Caco-2 (cell line): ENCODE results near the gene ALK. TPM values are rescaled to one million over a fixed set of nuclear protein-coding genes. Genes with fewer than 3 reads are reported as not detected.
"Not testable (repeated sequence)": the region's sequence is repeated elsewhere in the genome, so short reads cannot be mapped to it uniquely, and the experiment has no call there.

Experiments
- BruUV-seq: library from RNA; stranded (reverse); fragments of 400-500 nt; replicated peaks from 2 replicates; lab custom pipeline; 2021; lab: Mats Ljungman, UMichigan
- CTCF ChIA-PET: fragments of 300-600 bp; sonication (Branson Sonifier 250); formaldehyde crosslinking; loops from one replicate; lab custom pipeline; 2022; ENCODE audit warnings: antibody characterized with exemption; lab: Charles Lee
- POLR2A ChIA-PET: fragments of 300-600 bp; sonication (Branson Sonifier 250); formaldehyde crosslinking; loops from one replicate; lab custom pipeline; 2022; ENCODE audit warnings: antibody characterized with exemption; lab: Charles Lee
- DNase-seq, 2 experiments: peaks; one replicate each; pipeline versions ENCODE4 v3.0.0 to v3.0.0-alpha.2; 2020 to 2022
- H3K27me3 ChIP-seq: replicated peaks from 2 replicates; pipeline ENCODE4 v1.6.0; 2011; ENCODE audit warnings: low read length; ENCODE audit not compliant: control insufficient read depth, insufficient read depth
- H3K36me3 ChIP-seq: 2 replicates; pipeline ENCODE4 v1.5.1; 2011; ENCODE audit warnings: low read length; ENCODE audit not compliant: control insufficient read depth, insufficient read depth
- H3K4me1 ChIP-seq: fragments of 250-450 bp; sonication (Bioruptor Pico); 2 replicates; pipeline ENCODE4 v1.5.1; 2020; ENCODE audit warnings: mild to moderate bottlenecking
- H3K4me3 ChIP-seq: 2 replicates; pipeline ENCODE4 v1.5.1; 2011; ENCODE audit warnings: low read depth, mild to moderate bottlenecking, control low read depth, low read length
- H3K9me3 ChIP-seq: fragments of 250-450 bp; sonication (Bioruptor Pico); 2 replicates; pipeline ENCODE4 v1.5.1; 2020; ENCODE audit warnings: mild to moderate bottlenecking, moderate library complexity
- H3K27ac Mint-ChIP-seq: one replicate; pipeline ENCODE4 v1.8.0; 2022; ENCODE audit warnings: mixed read lengths; ENCODE audit not compliant: unreplicated experiment
- H3K27me3 Mint-ChIP-seq: one replicate; pipeline ENCODE4 v1.8.0; 2022; ENCODE audit warnings: mixed read lengths; ENCODE audit not compliant: insufficient read depth, unreplicated experiment
- H3K36me3 Mint-ChIP-seq: one replicate; pipeline ENCODE4 v1.8.0; 2022; ENCODE audit warnings: mild to moderate bottlenecking, mixed read lengths; ENCODE audit not compliant: insufficient read depth, unreplicated experiment
- H3K4me1 Mint-ChIP-seq: one replicate; pipeline ENCODE4 v1.8.0; 2022; ENCODE audit warnings: low read depth, mixed read lengths; ENCODE audit not compliant: unreplicated experiment
- H3K4me3 Mint-ChIP-seq: one replicate; pipeline ENCODE4 v1.8.0; 2022; ENCODE audit warnings: mild to moderate bottlenecking, moderate library complexity, mixed read lengths; ENCODE audit not compliant: unreplicated experiment
- H3K9me3 Mint-ChIP-seq: one replicate; pipeline ENCODE4 v1.8.0; 2022; ENCODE audit warnings: mixed read lengths; ENCODE audit not compliant: unreplicated experiment
- CTCF ChIP-seq, 2 experiments: fragments of 200-600 bp in 1 of 2; IDR thresholded peaks; 1 replicate in 1 of 2; 2 replicates in 1 of 2; pipeline versions ENCODE4 v1.5.1 to v1.8.0; 2011 to 2022; ENCODE audit warnings: antibody characterized with exemption in 1 of 2, control low read depth in 1 of 2, inconsistent platforms in 1 of 2, low read depth in 1 of 2, low read length in 1 of 2, mild to moderate bottlenecking in 1 of 2, moderate library complexity in 1 of 2; ENCODE audit not compliant: insufficient read depth in 1 of 2, severe bottlenecking in 1 of 2, unreplicated experiment in 1 of 2
- intact Hi-C: fragments of 100-400 bp; cut with micrococcal nuclease; formaldehyde crosslinking; loops from one replicate; pipeline ENCODE4 v1.10.0; 2022; ENCODE audit not compliant: unreplicated experiment
- total RNA-seq: library from RNA; stranded (reverse); gene quantifications from 2 replicates; pipeline ENCODE4 v1.2.3, GENCODE V29; 2022

The ALK gene
- total RNA-seq, 1 experiment from 2014 or later, result 0.11 TPM

- H3K9me3 ChIP-seq, result no peaks in the 10 kb centered on the region
- no peaks in the 10 kb centered on the region for H3K4me1 Mint-ChIP-seq
- H3K27me3 Mint-ChIP-seq, result peaks cover 11% of the 10 kb centered on the region
- H3K27me3 ChIP-seq, result no peaks in the 10 kb centered on the region; the same call in 1 of the 2 replicates
- BruUV-seq, result no TSS peak
- H3K36me3 Mint-ChIP-seq, result no peaks in the 10 kb centered on the region
- POLR2A ChIA-PET, result no interaction called here
- H3K9me3 Mint-ChIP-seq, result no peaks in the 10 kb centered on the region
- H3K4me3 Mint-ChIP-seq, result no peak overlapping the region
- no peaks in the 10 kb centered on the region for H3K36me3 ChIP-seq
- CTCF ChIA-PET, result interaction anchor here (0.8 kb wide), 1 partner anchor 50 kb away, joined by 3 read pairs; no protein-coding TSS in a partner anchor
- no peaks in the 10 kb centered on the region for H3K4me1 ChIP-seq
- intact Hi-C loops, result no loop called here
- H3K27ac Mint-ChIP-seq, result no peak overlapping the region
- H3K4me3 ChIP-seq, result no peak overlapping the region
- no peak for TF ChIP-seq CTCF (IDR thresholded peaks at IDR 0.05; ENCODE audit: insufficient read depth in 1 of 2, low read depth in 1 of 2, low read length in 1 of 2, severe bottlenecking in 1 of 2, unreplicated experiment in 1 of 2)
- DNase-seq, result no peak
Observed at GRCh38 chr2:29831560-29831959, 89.8 kb downstream of the ALK start.

- no peak for DNase-seq
- Mint-ChIP-seq H3K4me3 (no peak overlapping the region), H3K9me3 (no peaks in the 10 kb centered on the region), H3K36me3 (no peaks in the 10 kb centered on the region), H3K27ac (no peak overlapping the region), H3K27me3 (peaks cover 17% of the 10 kb centered on the region), H3K4me1 (no peaks in the 10 kb centered on the region)
- Histone ChIP-seq H3K9me3 (no peaks in the 10 kb centered on the region), H3K4me3 (no peak overlapping the region), H3K36me3 (no peaks in the 10 kb centered on the region), H3K4me1 (no peaks in the 10 kb centered on the region), H3K27me3 (no peaks in the 10 kb centered on the region; the same call in 1 of the 2 replicates)
- intact Hi-C loops, result no loop called here
- BruUV-seq, result no TSS peak
- TF ChIP-seq CTCF (IDR thresholded peaks at IDR 0.05; ENCODE audit: insufficient read depth in 1 of 2, low read depth in 1 of 2, low read length in 1 of 2, severe bottlenecking in 1 of 2, unreplicated experiment in 1 of 2), result no peak
- CTCF ChIA-PET, result no interaction called here
- POLR2A ChIA-PET, result no interaction called here
Observed at GRCh38 chr2:29829841-29830240, 91.5 kb downstream of the ALK start.

GRCh38 chr2:29824145-29824544 is 97.2 kb downstream of the ALK start:
- CTCF ChIA-PET, BruUV-seq, H3K4me3 Mint-ChIP-seq, H3K36me3 ChIP-seq, H3K4me1 Mint-ChIP-seq, H3K27ac Mint-ChIP-seq, H3K9me3 Mint-ChIP-seq, DNase-seq, H3K27me3 ChIP-seq, H3K36me3 Mint-ChIP-seq, H3K4me1 ChIP-seq, POLR2A ChIA-PET, H3K4me3 ChIP-seq, intact Hi-C loops, H3K9me3 ChIP-seq: not testable (repeated sequence)
- peaks cover 12% of the 10 kb centered on the region for H3K27me3 Mint-ChIP-seq

- H3K9me3 ChIP-seq, result no peaks in the 10 kb centered on the region; the same call in 1 of the 2 replicates
- no peak overlapping the region for H3K4me3 ChIP-seq
- Mint-ChIP-seq H3K4me1 (no peaks in the 10 kb centered on the region), H3K27me3 (peaks cover 9% of the 10 kb centered on the region), H3K9me3 (no peaks in the 10 kb centered on the region), H3K4me3 (no peak overlapping the region), H3K36me3 (no peaks in the 10 kb centered on the region), H3K27ac (no peak overlapping the region)
- ChIA-PET CTCF (interaction anchor here (0.5 kb wide), 1 partner anchor 933 kb away, joined by 7 read pairs; no protein-coding TSS in a partner anchor), POLR2A (no interaction called here)
- no peaks in the 10 kb centered on the region for H3K27me3 ChIP-seq
- no TSS peak for BruUV-seq
- DNase-seq, result no peak
- H3K4me1 ChIP-seq, result no peaks in the 10 kb centered on the region
- no peaks in the 10 kb centered on the region for H3K36me3 ChIP-seq
- TF ChIP-seq CTCF (IDR thresholded peaks at IDR 0.05; ENCODE audit: insufficient read depth in 1 of 2, low read depth in 1 of 2, low read length in 1 of 2, severe bottlenecking in 1 of 2, unreplicated experiment in 1 of 2), result no peak
- intact Hi-C loops, result no loop called here
Observed at GRCh38 chr2:29821591-29821990, 99.8 kb downstream of the ALK start.
